DOHH2 (cell line): ENCODE data around the gene MYH6.

Experiments used
- H3F3A ChIP-seq: fragments of 200-600 bp; sonication (generic), shearing (Covaris generic); 2 replicates; pipeline ENCODE4 v1.6.0; 2016; ENCODE audit warnings: antibody characterized with exemption, mild to moderate bottlenecking; ENCODE audit not compliant: control insufficient read depth, insufficient read depth
- H3K27ac ChIP-seq: fragments of 200-600 bp; sonication (generic); 2 replicates; pipeline ENCODE4 v1.5.1; 2014; ENCODE audit warnings: low read depth, mild to moderate bottlenecking, low read length, moderate library complexity
- H3K27me3 ChIP-seq: fragments of 200-600 bp; sonication (generic); 2 replicates; pipeline ENCODE4 v1.6.1; 2014; ENCODE audit warnings: mild to moderate bottlenecking, low read length, mixed read lengths; ENCODE audit not compliant: control insufficient read depth
- H3K36me3 ChIP-seq: fragments of 200-600 bp; sonication (generic); 2 replicates; pipeline ENCODE4 v1.6.1; 2014; ENCODE audit warnings: mild to moderate bottlenecking, low read length, moderate library complexity, mixed read lengths; ENCODE audit not compliant: control insufficient read depth
- H3K4me1 ChIP-seq: fragments of 200-600 bp; sonication (generic); 2 replicates; pipeline ENCODE4 v1.6.1; 2014; ENCODE audit warnings: mild to moderate bottlenecking, low read length, mixed read lengths; ENCODE audit not compliant: control insufficient read depth
- H3K4me2 ChIP-seq: fragments of 200-600 bp; sonication (generic); 2 replicates; pipeline ENCODE4 v1.6.0; 2014; ENCODE audit warnings: mild to moderate bottlenecking, low read length, moderate library complexity
- H3K4me3 ChIP-seq: fragments of 200-600 bp; sonication (generic); 2 replicates; pipeline ENCODE4 v1.5.1; 2014; ENCODE audit warnings: mild to moderate bottlenecking, low read length, mixed read lengths
- H3K79me2 ChIP-seq: fragments of 200-600 bp; sonication (generic); 2 replicates; pipeline ENCODE4 v1.6.1; 2014; ENCODE audit warnings: mild to moderate bottlenecking, low read length, mixed read lengths; ENCODE audit not compliant: control insufficient read depth
- H3K9me2 ChIP-seq: fragments of 200-600 bp; sonication (generic); replicated peaks from 2 replicates; pipeline ENCODE4 v1.6.1; 2014; ENCODE audit warnings: mild to moderate bottlenecking, low read length, mixed read lengths; ENCODE audit not compliant: control insufficient read depth
- H3K9me3 ChIP-seq: fragments of 200-600 bp; sonication (generic); 2 replicates; pipeline ENCODE4 v1.6.1; 2014; ENCODE audit warnings: antibody characterized with exemption, low read length, mixed read lengths; ENCODE audit not compliant: control insufficient read depth, insufficient read depth
- H4K20me1 ChIP-seq: fragments of 200-600 bp; sonication (generic); 2 replicates; pipeline ENCODE4 v1.6.0; 2014; ENCODE audit warnings: low read depth, mild to moderate bottlenecking, antibody characterized with exemption, low read length, moderate library complexity; ENCODE audit not compliant: control insufficient read depth, insufficient read depth
- CTCF ChIP-seq: fragments of 200-600 bp; sonication (generic); IDR thresholded peaks from one replicate; pipeline ENCODE4 v1.5.1; 2014; ENCODE audit warnings: antibody characterized with exemption, mild to moderate bottlenecking, low read depth, low read length; ENCODE audit not compliant: poor library complexity, severe bottlenecking
- EZH2phosphoT487 ChIP-seq: fragments of 200-600 bp; sonication (generic); IDR thresholded peaks from 2 replicates; pipeline ENCODE4 v1.6.1; 2017; ENCODE audit warnings: borderline replicate concordance, mild to moderate bottlenecking, antibody characterized with exemption, low read length, moderate library complexity, mixed read lengths

MYH6 gene

DNA sequence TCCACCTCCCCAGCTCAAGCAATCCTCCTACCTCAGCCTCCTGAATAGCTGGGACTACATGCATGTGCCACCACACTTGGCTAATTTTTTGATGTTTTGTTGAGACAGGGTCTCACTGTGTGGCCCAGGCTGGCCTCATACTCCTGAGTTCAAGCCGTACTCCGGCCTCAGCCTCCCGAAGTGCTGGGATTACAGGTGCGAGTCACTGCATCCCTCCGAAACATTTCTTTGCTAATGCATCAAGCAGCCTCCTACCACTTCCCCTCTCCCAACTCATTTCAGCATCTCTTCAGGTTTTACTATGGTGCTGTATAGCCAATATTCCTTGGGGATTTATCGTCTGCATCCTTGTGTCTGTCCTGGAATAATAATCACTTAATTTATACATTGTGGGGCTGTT is 53.1 kb downstream of the MYH6 start:
- no peak overlapping the region for H3K4me2 ChIP-seq
- TF ChIP-seq CTCF: no peak
- no peak for TF ChIP-seq EZH2phosphoT487
- H3K27me3 ChIP-seq: no peaks in the 10 kb centered on the region
- no peaks in the 10 kb centered on the region for H3F3A ChIP-seq
- H3K27ac ChIP-seq: no peak overlapping the region
- no peaks in the 10 kb centered on the region for H3K9me3 ChIP-seq
- H3K4me1 ChIP-seq: no peaks in the 10 kb centered on the region
- no peak overlapping the region for H3K4me3 ChIP-seq
- H4K20me1 ChIP-seq: no peaks in the 10 kb centered on the region
- H3K79me2 ChIP-seq: no peaks in the 10 kb centered on the region
- H3K9me2 ChIP-seq: no peaks in the 10 kb centered on the region
- H3K36me3 ChIP-seq: no peaks in the 10 kb centered on the region

GRCh38 chr14:23353433-23353780 is 54.7 kb downstream of the MYH6 start:
- Histone ChIP-seq H3K27ac (no peak overlapping the region), H3K9me2 (no peaks in the 10 kb centered on the region), H3F3A (no peaks in the 10 kb centered on the region), H3K4me2 (no peak overlapping the region), H3K36me3 (no peaks in the 10 kb centered on the region), H4K20me1 (no peaks in the 10 kb centered on the region), H3K27me3 (no peaks in the 10 kb centered on the region), H3K9me3 (no peaks in the 10 kb centered on the region), H3K4me3 (no peak overlapping the region), H3K4me1 (no peaks in the 10 kb centered on the region), H3K79me2 (no peaks in the 10 kb centered on the region)
- no peak for TF ChIP-seq CTCF
- no peak for TF ChIP-seq EZH2phosphoT487

DNA sequence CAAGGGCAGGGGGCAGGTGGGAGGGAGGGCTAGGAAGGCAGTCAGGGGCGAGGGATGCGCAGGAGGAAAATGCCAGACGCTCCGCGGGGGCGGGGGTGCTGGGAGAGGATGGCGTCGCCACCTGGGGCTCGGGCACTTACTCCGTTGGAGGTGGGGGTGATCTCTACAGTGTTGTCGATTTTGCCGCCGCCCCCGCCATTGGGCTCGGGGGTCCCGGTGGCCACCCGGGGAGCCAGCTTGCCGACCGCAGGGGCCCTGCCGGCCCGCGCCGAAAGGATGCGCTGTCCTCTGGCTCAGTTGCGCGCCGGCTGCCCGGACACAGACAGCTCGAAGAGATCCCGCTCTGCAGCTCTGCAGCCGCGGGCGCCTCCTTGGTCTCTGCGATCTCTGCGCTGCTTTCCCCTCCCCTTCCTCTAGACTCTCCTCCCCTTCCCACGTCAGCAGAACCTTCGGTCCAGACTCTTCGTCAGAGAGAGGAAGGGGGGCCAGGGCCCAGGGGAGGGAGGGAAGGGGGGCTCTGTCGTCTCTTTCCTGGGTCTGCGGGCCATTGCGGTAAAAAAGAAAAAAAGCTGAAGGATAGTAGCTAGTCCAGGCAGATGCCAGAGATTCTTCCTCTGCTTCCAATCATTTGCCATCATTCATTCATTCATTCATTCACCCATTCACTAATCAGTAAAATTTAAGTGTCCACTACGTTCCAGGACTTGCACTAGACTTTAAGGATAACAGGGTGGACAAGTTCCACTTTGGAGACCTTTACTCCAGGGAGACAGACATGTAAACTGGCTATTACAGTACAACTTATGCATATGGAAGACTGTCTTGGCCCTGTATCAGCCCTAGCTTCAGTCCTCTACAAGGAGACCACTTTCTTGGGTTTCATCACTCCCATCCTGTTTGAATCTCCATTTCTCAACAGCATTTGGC is 55.3 kb downstream of the MYH6 start, which contains the start of gene SLC22A17:
SLC22A17 (minus strand) TSS at position 382 of the 927 bp plus-strand sequence.
- no peak within 1 kb of the TSS for H3K4me2 ChIP-seq
- H3K27me3 ChIP-seq: no peaks in the 10 kb centered on the region
- H3K27ac ChIP-seq: no peak within 1 kb of the TSS
- TF ChIP-seq EZH2phosphoT487: no peak
- no peaks in the 10 kb centered on the region for H3K36me3 ChIP-seq
- no peaks in the 10 kb centered on the region for H3K79me2 ChIP-seq
- H3K9me3 ChIP-seq: no peaks in the 10 kb centered on the region
- H3K4me1 ChIP-seq: no peaks in the 10 kb centered on the region
- no peaks in the 10 kb centered on the region for H3F3A ChIP-seq
- H4K20me1 ChIP-seq: no peaks in the 10 kb centered on the region
- no peak within 1 kb of the TSS for H3K4me3 ChIP-seq
- no peaks in the 10 kb centered on the region for H3K9me2 ChIP-seq
